Measurements from ENCODE around the gene MPDZ.

DNA sequence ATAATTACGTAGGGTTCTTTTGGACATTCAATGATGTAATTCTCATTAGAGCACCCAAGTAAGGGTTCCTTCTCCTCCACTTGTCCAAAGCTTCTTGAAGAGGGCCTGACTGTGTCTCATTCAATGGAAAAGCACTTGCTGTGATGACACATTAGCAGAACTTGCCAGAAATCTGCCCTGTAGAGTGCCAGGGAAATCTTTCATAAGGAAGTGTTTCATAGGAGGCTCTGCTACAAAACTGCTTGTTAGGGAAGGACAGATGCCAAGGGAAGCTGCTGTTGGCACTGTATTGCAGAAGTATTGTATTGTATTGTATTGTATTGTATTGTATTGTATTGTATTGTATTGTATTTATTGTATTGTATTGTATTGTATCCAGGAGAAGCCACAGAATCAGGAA lies 45.5 kb upstream of the MPDZ start:
- TF ChIP-seq BHLHE40 (IDR thresholded peaks at IDR 0.05; ENCODE audit: borderline replicate concordance), result no peak
- TF ChIP-seq SP1 (IDR thresholded peaks at IDR 0.05), result no peak
- TF ChIP-seq FOXK2 (IDR thresholded peaks at IDR 0.05), result no peak
- no peak for TF ChIP-seq ARNT (IDR thresholded peaks at IDR 0.05)
- no peak for TF ChIP-seq FOXM1 (IDR thresholded peaks at IDR 0.05; ENCODE audit: borderline replicate concordance)
- TF ChIP-seq FOXA1 (IDR thresholded peaks at IDR 0.05), result no peak
- TF ChIP-seq L3MBTL2 (conservative IDR thresholded peaks at IDR 0.05), result no peak
- no peak for TF ChIP-seq ELF4 (IDR thresholded peaks at IDR 0.05)
- no peak for TF ChIP-seq ZNF384 (IDR thresholded peaks at IDR 0.05)
- TF ChIP-seq TARDBP (IDR thresholded peaks at IDR 0.05), result no peak
- TF ChIP-seq, protein P1, sequence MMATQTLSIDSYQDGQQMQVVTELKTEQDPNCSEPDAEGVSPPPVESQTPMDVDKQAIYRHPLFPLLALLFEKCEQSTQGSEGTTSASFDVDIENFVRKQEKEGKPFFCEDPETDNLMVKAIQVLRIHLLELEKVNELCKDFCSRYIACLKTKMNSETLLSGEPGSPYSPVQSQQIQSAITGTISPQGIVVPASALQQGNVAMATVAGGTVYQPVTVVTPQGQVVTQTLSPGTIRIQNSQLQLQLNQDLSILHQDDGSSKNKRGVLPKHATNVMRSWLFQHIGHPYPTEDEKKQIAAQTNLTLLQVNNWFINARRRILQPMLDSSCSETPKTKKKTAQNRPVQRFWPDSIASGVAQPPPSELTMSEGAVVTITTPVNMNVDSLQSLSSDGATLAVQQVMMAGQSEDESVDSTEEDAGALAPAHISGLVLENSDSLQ (IDR thresholded peaks at IDR 0.05), result no peak
- TF ChIP-seq CTBP1 (IDR thresholded peaks at IDR 0.05; ENCODE audit: borderline replicate concordance), result no peak
